DND-41 (cell line): ENCODE results near the gene PER2.

Experiments
- EZH2 ChIP-seq: IDR thresholded peaks from 3 replicates; pipeline ENCODE4 v1.6.1; 2012; ENCODE audit warnings: borderline replicate concordance, low read depth, mild to moderate bottlenecking, moderate library complexity, low read length, inconsistent platforms; ENCODE audit not compliant: severe bottlenecking
- TF ChIP-seq, protein P1 (sequence below): IDR thresholded peaks from 2 replicates; pipeline ENCODE4 v1.5.1; 2012; ENCODE audit warnings: borderline replicate concordance, low read length, moderate library complexity, mild to moderate bottlenecking; ENCODE audit not compliant: poor library complexity, severe bottlenecking; ENCODE audit errors: extremely low read depth

- TF ChIP-seq, protein P1, sequence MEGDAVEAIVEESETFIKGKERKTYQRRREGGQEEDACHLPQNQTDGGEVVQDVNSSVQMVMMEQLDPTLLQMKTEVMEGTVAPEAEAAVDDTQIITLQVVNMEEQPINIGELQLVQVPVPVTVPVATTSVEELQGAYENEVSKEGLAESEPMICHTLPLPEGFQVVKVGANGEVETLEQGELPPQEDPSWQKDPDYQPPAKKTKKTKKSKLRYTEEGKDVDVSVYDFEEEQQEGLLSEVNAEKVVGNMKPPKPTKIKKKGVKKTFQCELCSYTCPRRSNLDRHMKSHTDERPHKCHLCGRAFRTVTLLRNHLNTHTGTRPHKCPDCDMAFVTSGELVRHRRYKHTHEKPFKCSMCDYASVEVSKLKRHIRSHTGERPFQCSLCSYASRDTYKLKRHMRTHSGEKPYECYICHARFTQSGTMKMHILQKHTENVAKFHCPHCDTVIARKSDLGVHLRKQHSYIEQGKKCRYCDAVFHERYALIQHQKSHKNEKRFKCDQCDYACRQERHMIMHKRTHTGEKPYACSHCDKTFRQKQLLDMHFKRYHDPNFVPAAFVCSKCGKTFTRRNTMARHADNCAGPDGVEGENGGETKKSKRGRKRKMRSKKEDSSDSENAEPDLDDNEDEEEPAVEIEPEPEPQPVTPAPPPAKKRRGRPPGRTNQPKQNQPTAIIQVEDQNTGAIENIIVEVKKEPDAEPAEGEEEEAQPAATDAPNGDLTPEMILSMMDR, result no peak
- TF ChIP-seq EZH2, result no peak
Observed at GRCh38 chr2:238337846-238338245, 49.4 kb upstream of the PER2 start.
